GM19025 (cell line): ENCODE data around the gene SEC22B.
A peak's percentile ranks its signal among the peaks of the same experiment; 100 is the strongest.
"Not testable (repeated sequence)": the region's sequence is repeated elsewhere in the genome, so short reads cannot be mapped to it uniquely, and the experiment has no call there.

Source experiments
- ATAC-seq: cut with Tn5 transposase; IDR thresholded peaks from one replicate; pipeline ENCODE4 v1.9.1; 2021; ENCODE audit warnings: mild to moderate bottlenecking, low read depth, moderate library complexity; ENCODE audit not compliant: unreplicated experiment

Gene SEC22B

GRCh38 chr1:120149420-120150059, 26.8 kb downstream of the SEC22B start:
- not testable (repeated sequence) for ATAC-seq

GRCh38 chr1:120145806-120146205, 30.5 kb downstream of the SEC22B start:
- not testable (repeated sequence) for ATAC-seq

GRCh38 chr1:120144626-120145025, 31.7 kb downstream of the SEC22B start:
- ATAC-seq = not testable (repeated sequence)

GRCh38 chr1:120144169-120144568, 32.2 kb downstream of the SEC22B start:
- not testable (repeated sequence) for ATAC-seq

GRCh38 chr1:120143334-120143733, 33.0 kb downstream of the SEC22B start:
- not testable (repeated sequence) for ATAC-seq

GRCh38 chr1:120142512-120143263, 33.6 kb downstream of the SEC22B start:
- ATAC-seq = peak; percentile 100

- not testable (repeated sequence) for ATAC-seq
These were observed 34.5 kb downstream of the SEC22B start for GRCh38 chr1:120141865-120142264.

GRCh38 chr1:120140656-120141265, 35.6 kb downstream of the SEC22B start:
- ATAC-seq = not testable (repeated sequence)

- ATAC-seq = not testable (repeated sequence)
These were observed 40.2 kb downstream of the SEC22B start for GRCh38 chr1:120136086-120136485.

- ATAC-seq = not testable (repeated sequence)
These were observed 42.4 kb downstream of the SEC22B start for GRCh38 chr1:120133928-120134325.

GRCh38 chr1:120133228-120133927, 42.9 kb downstream of the SEC22B start:
- ATAC-seq = no peak

GRCh38 chr1:120132406-120132763, 43.9 kb downstream of the SEC22B start:
- not testable (repeated sequence) for ATAC-seq

GRCh38 chr1:120131611-120132405, 44.5 kb downstream of the SEC22B start:
- peak; percentile 72 for ATAC-seq

- not testable (repeated sequence) for ATAC-seq
These were observed 48.4 kb downstream of the SEC22B start for GRCh38 chr1:120127921-120128320.

- not testable (repeated sequence) for ATAC-seq
These were observed 50.1 kb downstream of the SEC22B start for GRCh38 chr1:120126216-120126615.

GRCh38 chr1:120124628-120125027, 51.7 kb downstream of the SEC22B start:
- ATAC-seq = not testable (repeated sequence)

GRCh38 chr1:120123813-120124510, 52.4 kb downstream of the SEC22B start:
- ATAC-seq = not testable (repeated sequence)

- peak; percentile 75 for ATAC-seq
These were observed 53.9 kb downstream of the SEC22B start for GRCh38 chr1:120122262-120122893.

- ATAC-seq = not testable (repeated sequence)
These were observed 54.5 kb downstream of the SEC22B start for GRCh38 chr1:120121830-120122229.
